CD4-positive, alpha-beta T cell (primary cell): ENCODE results near the gene ZNF211. TPM values are rescaled to one million over a fixed set of nuclear protein-coding genes. Genes with fewer than 3 reads are reported as not detected.

Experiments
- ATAC-seq: fragments of 200-7000 bp; cut with Tn5 transposase; one replicate; pipeline ENCODE4 v1.10.0; 2022; ENCODE audit warnings: mild to moderate bottlenecking; ENCODE audit not compliant: poor library complexity
- CTCF ChIA-PET: fragments of 350-600 bp; sonication (Branson Sonifier 250); formaldehyde crosslinking; loops from one replicate; lab custom pipeline; 2021; ENCODE audit warnings: antibody characterized with exemption, inconsistent platforms; lab: Charles Lee
- POLR2A ChIA-PET: fragments of 350-600 bp; sonication (Branson Sonifier 250); formaldehyde crosslinking; loops from one replicate; lab custom pipeline; 2021; ENCODE audit warnings: antibody characterized with exemption, inconsistent platforms; lab: Charles Lee
- DNase-seq, 14 experiments: peaks; one replicate each; pipeline ENCODE4 v3.0.0-alpha.2; 2013 to 2020; ENCODE audit warnings: mixed read lengths in 2 of 14
- H3K27ac ChIP-seq, 2 donors: one replicate each; pipeline versions ENCODE4 v1.5.1 to v1.7.0; 2013; ENCODE audit warnings: low read length in 2 of 2, low read depth in 1 of 2, mild to moderate bottlenecking in 1 of 2
- H3K27me3 ChIP-seq, 2 experiments: 1 replicate in 1 of 2; 2 replicates in 1 of 2; pipeline versions ENCODE4 v1.6.1 to v1.7.0; 2013; ENCODE audit warnings: low read length in 2 of 2, control low read depth in 1 of 2, mild to moderate bottlenecking in 1 of 2, moderate library complexity in 1 of 2; ENCODE audit not compliant: insufficient read depth in 2 of 2, control insufficient read depth in 1 of 2
- H3K36me3 ChIP-seq: one replicate; pipeline ENCODE4 v1.6.1; 2013; ENCODE audit warnings: low read length, control low read depth; ENCODE audit not compliant: insufficient read depth
- H3K4me1 ChIP-seq: one replicate; pipeline ENCODE4 v1.6.1; 2013; ENCODE audit warnings: low read length, control low read depth; ENCODE audit not compliant: insufficient read depth
- H3K4me3 ChIP-seq: one replicate; pipeline ENCODE4 v1.5.1; 2013; ENCODE audit warnings: mild to moderate bottlenecking, low read length, moderate library complexity
- H3K9me3 ChIP-seq, 2 experiments: 1 replicate in 1 of 2; 2 replicates in 1 of 2; pipeline versions ENCODE4 v1.6.1 to v1.7.0; 2013; ENCODE audit warnings: low read length in 2 of 2, mild to moderate bottlenecking in 2 of 2, control low read depth in 1 of 2, moderate library complexity in 1 of 2; ENCODE audit not compliant: control insufficient read depth in 1 of 2, insufficient read depth in 1 of 2
- H3K27ac Mint-ChIP-seq: one replicate; pipeline ENCODE4 v1.8.0; 2020; ENCODE audit warnings: mixed read lengths
- H3K27me3 Mint-ChIP-seq: one replicate; pipeline ENCODE4 v1.8.0; 2021; ENCODE audit warnings: mixed read lengths
- H3K36me3 Mint-ChIP-seq: one replicate; pipeline ENCODE4 v1.8.0; 2021; ENCODE audit warnings: low read depth, mixed read lengths
- H3K4me1 Mint-ChIP-seq: one replicate; pipeline ENCODE4 v1.8.0; 2021; ENCODE audit warnings: low read depth, mixed read lengths
- H3K4me3 Mint-ChIP-seq: one replicate; pipeline ENCODE4 v1.8.0; 2020; ENCODE audit warnings: mild to moderate bottlenecking, mixed read lengths
- H3K9me3 Mint-ChIP-seq: one replicate; pipeline ENCODE4 v1.8.0; 2020; ENCODE audit warnings: mixed read lengths
- CTCF ChIP-seq: fragments of 200-600 bp; IDR thresholded peaks from one replicate; pipeline ENCODE4 v1.8.0; 2022; ENCODE audit warnings: antibody characterized with exemption, mild to moderate bottlenecking
- intact Hi-C, 2 experiments: fragments of 100-400 bp; cut with DNase I in 1 of 2; cut with micrococcal nuclease in 1 of 2; formaldehyde crosslinking; loops; one replicate each; pipeline versions ENCODE4 v1.15.1 to v1.9.0; 2023 to 2025; cut with DNase I, micrococcal nuclease
- total RNA-seq, 174 experiments: library from RNA in 2 of 174; stranded (reverse) in 2 of 174; gene quantifications; one replicate each; pipeline ENCODE4 v1.2.3 and lab custom pipeline; 2021 to 2026

Gene ZNF211
- total RNA-seq, 2 experiments from 2014 or later = 29.3 to 30.5 TPM

DNA sequence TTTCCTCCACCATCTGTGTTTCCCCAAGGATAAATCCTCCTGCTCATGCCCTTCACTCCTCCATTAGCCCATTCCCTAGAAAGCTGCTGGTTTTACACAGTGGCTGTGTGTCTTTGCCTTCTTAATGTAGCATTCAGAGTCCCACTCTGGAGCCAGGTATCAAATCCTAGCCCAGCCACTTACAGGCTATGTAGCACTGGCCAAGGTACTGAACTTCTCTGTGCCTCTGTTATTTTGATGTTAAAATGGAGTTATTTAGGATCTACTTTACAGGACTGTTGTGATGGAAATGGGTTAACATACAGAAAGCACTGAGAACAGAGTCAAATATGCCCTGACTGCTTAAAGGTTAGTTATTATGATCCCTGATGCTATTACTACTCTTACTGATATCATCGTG, 34.3 kb downstream of the ZNF211 start:
- no peak overlapping the region for H3K27ac ChIP-seq
- no peak overlapping the region for H3K27ac Mint-ChIP-seq
- H3K4me3 ChIP-seq = no peak overlapping the region
- no peaks in the 10 kb centered on the region for H3K36me3 ChIP-seq
- ChIA-PET POLR2A (no interaction called here), CTCF (no interaction called here)
- peaks cover 0 to 50% of the 10 kb centered on the region in 2 experiments for H3K9me3 ChIP-seq
- DNase-seq (no peak), ATAC-seq (no peak)
- H3K27me3 Mint-ChIP-seq = peaks cover 56% of the 10 kb centered on the region
- H3K4me1 Mint-ChIP-seq = peaks cover 6% of the 10 kb centered on the region
- peaks cover 33 to 51% of the 10 kb centered on the region in 2 experiments for H3K27me3 ChIP-seq
- intact Hi-C loops = no loop called here
- H3K36me3 Mint-ChIP-seq = no peaks in the 10 kb centered on the region
- no peak for TF ChIP-seq CTCF
- peaks cover 5% of the 10 kb centered on the region for H3K4me1 ChIP-seq
- H3K4me3 Mint-ChIP-seq = no peak overlapping the region
- peaks cover 6% of the 10 kb centered on the region for H3K9me3 Mint-ChIP-seq

- no peak within 1 kb of the TSS for H3K27ac Mint-ChIP-seq
- ATAC-seq (no peak), DNase-seq (no peak)
- Histone ChIP-seq H3K27me3 (peaks cover 31 to 39% of the 10 kb centered on the region in 2 experiments), H3K27ac (no peak within 1 kb of the TSS), H3K4me3 (no peak within 1 kb of the TSS), H3K4me1 (peaks cover 5% of the 10 kb centered on the region), H3K36me3 (no peaks in the 10 kb centered on the region), H3K9me3 (peaks cover 0 to 43% of the 10 kb centered on the region in 2 experiments)
- ChIA-PET CTCF (no interaction called here), POLR2A (no interaction called here)
- peaks cover 54% of the 10 kb centered on the region for H3K27me3 Mint-ChIP-seq
- H3K4me1 Mint-ChIP-seq = peaks cover 6% of the 10 kb centered on the region
- peaks cover 6% of the 10 kb centered on the region for H3K9me3 Mint-ChIP-seq
- no peak for TF ChIP-seq CTCF
- H3K4me3 Mint-ChIP-seq = no peak within 1 kb of the TSS
- intact Hi-C loops = no loop called here
- no peaks in the 10 kb centered on the region for H3K36me3 Mint-ChIP-seq
Observed at GRCh38 chr19:57668635-57669034, 35.7 kb downstream of the ZNF211 start, which contains the start of gene ZSCAN4. Gene ZSCAN4 (plus strand): TSS chr19:57668935. CDS start chr19:57676146, 7,211 bp downstream.

GRCh38 chr19:57671124-57671895, 38.3 kb downstream of the ZNF211 start:
- Mint-ChIP-seq H3K9me3 (peaks cover 9% of the 10 kb centered on the region), H3K27me3 (peaks cover 31% of the 10 kb centered on the region)
- no peak for TF ChIP-seq CTCF

More at GRCh38 chr19:57671124-57671895, 38.3 kb downstream of the ZNF211 start:
- intact Hi-C loops = no loop called here
- H3K9me3 ChIP-seq = peaks cover 0 to 31% of the 10 kb centered on the region in 2 experiments
- H3K36me3 Mint-ChIP-seq = no peaks in the 10 kb centered on the region
- no peak overlapping the region for H3K27ac ChIP-seq
- H3K4me1 ChIP-seq = no peaks in the 10 kb centered on the region
- ChIA-PET POLR2A (no interaction called here), CTCF (interaction anchor here (0.7 kb wide), 1 partner anchor 498 kb away, joined by 3 read pairs; no protein-coding TSS in a partner anchor)
- H3K27me3 ChIP-seq = peaks cover 14 to 17% of the 10 kb centered on the region in 2 experiments
- no peak overlapping the region for H3K4me3 Mint-ChIP-seq
- H3K4me1 Mint-ChIP-seq = no peaks in the 10 kb centered on the region
- H3K36me3 ChIP-seq = no peaks in the 10 kb centered on the region
- DNase-seq (no peak), ATAC-seq (no peak)
- H3K4me3 ChIP-seq = no peak overlapping the region
- no peak overlapping the region for H3K27ac Mint-ChIP-seq
